ENCODE results near the gene HOXB9.
A peak's percentile ranks its signal among the peaks of the same experiment; 100 is the strongest.

HOXB9 gene

DNA sequence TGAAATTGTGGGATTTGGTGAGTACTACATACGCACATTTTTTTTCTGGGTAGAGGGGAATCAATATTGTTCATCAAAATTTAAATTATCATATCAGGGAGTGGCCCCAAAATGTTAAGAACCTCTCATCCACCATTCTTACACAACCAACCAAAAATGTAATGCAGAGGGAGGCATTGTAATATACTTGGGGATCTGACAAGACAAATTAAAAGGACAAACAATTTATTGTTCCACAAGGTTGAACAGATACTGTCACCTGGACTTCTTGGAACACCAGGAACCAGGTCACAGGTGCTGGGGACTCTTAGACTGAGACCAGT is 14.7 kb upstream of the HOXB9 start:
- no peak for DNase-seq (ENCODE audit: low spot score)
- Histone ChIP-seq H3K27me3 (ENCODE audit: insufficient read depth, poor library complexity, severe bottlenecking) (peaks cover 6% of the 10 kb centered on the region), H3K9me3 (ENCODE audit: severe bottlenecking) (no peaks in the 10 kb centered on the region), H3K27ac (ENCODE audit: poor library complexity, severe bottlenecking) (no peak overlapping the region), H3K36me3 (ENCODE audit: low read depth) (no peaks in the 10 kb centered on the region), H3K4me3 (ENCODE audit: severe bottlenecking) (no peak overlapping the region), H3K4me1 (ENCODE audit: insufficient read depth, poor library complexity, severe bottlenecking) (no peaks in the 10 kb centered on the region)
- TF ChIP-seq, protein P1, sequence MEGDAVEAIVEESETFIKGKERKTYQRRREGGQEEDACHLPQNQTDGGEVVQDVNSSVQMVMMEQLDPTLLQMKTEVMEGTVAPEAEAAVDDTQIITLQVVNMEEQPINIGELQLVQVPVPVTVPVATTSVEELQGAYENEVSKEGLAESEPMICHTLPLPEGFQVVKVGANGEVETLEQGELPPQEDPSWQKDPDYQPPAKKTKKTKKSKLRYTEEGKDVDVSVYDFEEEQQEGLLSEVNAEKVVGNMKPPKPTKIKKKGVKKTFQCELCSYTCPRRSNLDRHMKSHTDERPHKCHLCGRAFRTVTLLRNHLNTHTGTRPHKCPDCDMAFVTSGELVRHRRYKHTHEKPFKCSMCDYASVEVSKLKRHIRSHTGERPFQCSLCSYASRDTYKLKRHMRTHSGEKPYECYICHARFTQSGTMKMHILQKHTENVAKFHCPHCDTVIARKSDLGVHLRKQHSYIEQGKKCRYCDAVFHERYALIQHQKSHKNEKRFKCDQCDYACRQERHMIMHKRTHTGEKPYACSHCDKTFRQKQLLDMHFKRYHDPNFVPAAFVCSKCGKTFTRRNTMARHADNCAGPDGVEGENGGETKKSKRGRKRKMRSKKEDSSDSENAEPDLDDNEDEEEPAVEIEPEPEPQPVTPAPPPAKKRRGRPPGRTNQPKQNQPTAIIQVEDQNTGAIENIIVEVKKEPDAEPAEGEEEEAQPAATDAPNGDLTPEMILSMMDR (IDR thresholded peaks at IDR 0.05; ENCODE audit: poor library complexity, severe bottlenecking), result no peak
- no peak for ATAC-seq (ENCODE audit: low read depth)

DNA sequence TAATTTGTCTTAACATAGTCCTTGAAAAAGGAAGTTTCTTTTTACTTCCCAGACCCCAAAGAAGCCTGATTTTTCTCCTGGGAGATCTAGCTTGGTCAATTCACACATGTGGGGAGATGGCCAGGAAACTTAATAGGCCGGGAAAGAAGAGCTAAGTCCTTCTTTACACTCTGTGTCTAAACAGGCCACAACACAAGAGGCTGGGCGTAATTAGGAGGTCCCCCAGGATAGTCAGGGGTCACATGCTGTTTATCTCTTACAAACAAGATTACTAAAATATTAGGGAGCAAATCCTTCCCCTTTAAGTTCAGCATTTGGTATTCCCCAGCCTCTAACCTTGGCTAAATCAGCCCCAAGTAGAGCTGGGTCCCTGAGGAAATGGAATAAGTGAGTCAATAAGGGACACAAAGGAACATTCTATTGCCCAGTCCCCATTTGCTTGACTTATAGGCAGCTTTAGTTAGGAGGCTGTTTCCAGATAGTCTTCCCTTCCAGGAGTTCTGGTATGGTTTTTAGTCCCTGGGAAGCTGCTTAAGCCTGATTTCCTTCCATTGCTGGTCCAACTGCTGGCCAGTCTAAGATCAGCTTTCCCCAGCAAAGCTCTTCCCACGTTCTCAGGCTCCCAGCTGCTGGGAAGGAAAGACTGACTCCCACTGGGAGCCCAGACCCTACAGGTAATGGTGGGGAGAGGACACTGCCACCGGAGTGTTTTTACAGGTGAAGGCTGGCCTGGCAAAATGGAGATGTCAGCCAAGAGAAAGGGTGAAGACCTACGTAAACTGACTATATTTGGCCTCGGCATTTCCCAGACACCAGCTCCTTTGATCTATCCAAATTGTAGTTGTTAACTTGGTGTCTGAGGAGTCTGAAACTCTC is 14.1 kb upstream of the HOXB9 start:
- Histone ChIP-seq H3K4me3 (ENCODE audit: severe bottlenecking) (no peak overlapping the region), H3K27ac (ENCODE audit: poor library complexity, severe bottlenecking) (no peak overlapping the region), H3K4me1 (ENCODE audit: insufficient read depth, poor library complexity, severe bottlenecking) (no peaks in the 10 kb centered on the region), H3K36me3 (ENCODE audit: low read depth) (no peaks in the 10 kb centered on the region), H3K9me3 (ENCODE audit: severe bottlenecking) (no peaks in the 10 kb centered on the region), H3K27me3 (ENCODE audit: insufficient read depth, poor library complexity, severe bottlenecking) (no peaks in the 10 kb centered on the region)
- TF ChIP-seq, protein P1 (IDR thresholded peaks at IDR 0.05; ENCODE audit: poor library complexity, severe bottlenecking), result no peak
- ATAC-seq (ENCODE audit: low read depth) (no peak), DNase-seq (ENCODE audit: low spot score) (no peak)

DNA sequence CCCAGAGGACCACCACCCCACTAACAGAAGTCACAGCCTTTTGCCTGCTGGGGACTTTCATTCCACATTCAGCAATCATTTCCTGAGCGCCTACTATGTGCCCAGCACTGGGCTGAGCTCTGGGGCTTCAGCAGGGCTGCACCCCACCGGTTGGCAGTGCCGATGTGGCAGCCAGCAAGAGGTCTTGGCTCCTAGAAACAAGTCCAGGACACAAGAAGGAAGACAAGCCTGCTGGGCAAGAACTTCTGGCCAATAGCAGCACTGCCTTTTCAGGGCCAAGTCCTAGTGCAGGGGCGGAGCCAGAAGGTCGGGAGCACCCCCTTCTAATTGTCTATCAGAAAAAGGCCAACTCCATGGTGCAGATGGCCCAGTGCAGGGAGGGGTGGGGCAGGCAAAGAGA is 13.0 kb upstream of the HOXB9 start:
- H3K27me3 ChIP-seq (ENCODE audit: insufficient read depth, poor library complexity, severe bottlenecking), result peaks cover 6% of the 10 kb centered on the region
- ATAC-seq (ENCODE audit: low read depth), result no peak
- H3K9me3 ChIP-seq (ENCODE audit: severe bottlenecking), result no peaks in the 10 kb centered on the region
- no peaks in the 10 kb centered on the region for H3K36me3 ChIP-seq (ENCODE audit: low read depth)
- no peak overlapping the region for H3K4me3 ChIP-seq (ENCODE audit: severe bottlenecking)
- TF ChIP-seq, protein P1 (IDR thresholded peaks at IDR 0.05; ENCODE audit: poor library complexity, severe bottlenecking), result no peak
- H3K4me1 ChIP-seq (ENCODE audit: insufficient read depth, poor library complexity, severe bottlenecking), result no peaks in the 10 kb centered on the region
- no peak for DNase-seq (ENCODE audit: low spot score)
- no peak overlapping the region for H3K27ac ChIP-seq (ENCODE audit: poor library complexity, severe bottlenecking)

DNA sequence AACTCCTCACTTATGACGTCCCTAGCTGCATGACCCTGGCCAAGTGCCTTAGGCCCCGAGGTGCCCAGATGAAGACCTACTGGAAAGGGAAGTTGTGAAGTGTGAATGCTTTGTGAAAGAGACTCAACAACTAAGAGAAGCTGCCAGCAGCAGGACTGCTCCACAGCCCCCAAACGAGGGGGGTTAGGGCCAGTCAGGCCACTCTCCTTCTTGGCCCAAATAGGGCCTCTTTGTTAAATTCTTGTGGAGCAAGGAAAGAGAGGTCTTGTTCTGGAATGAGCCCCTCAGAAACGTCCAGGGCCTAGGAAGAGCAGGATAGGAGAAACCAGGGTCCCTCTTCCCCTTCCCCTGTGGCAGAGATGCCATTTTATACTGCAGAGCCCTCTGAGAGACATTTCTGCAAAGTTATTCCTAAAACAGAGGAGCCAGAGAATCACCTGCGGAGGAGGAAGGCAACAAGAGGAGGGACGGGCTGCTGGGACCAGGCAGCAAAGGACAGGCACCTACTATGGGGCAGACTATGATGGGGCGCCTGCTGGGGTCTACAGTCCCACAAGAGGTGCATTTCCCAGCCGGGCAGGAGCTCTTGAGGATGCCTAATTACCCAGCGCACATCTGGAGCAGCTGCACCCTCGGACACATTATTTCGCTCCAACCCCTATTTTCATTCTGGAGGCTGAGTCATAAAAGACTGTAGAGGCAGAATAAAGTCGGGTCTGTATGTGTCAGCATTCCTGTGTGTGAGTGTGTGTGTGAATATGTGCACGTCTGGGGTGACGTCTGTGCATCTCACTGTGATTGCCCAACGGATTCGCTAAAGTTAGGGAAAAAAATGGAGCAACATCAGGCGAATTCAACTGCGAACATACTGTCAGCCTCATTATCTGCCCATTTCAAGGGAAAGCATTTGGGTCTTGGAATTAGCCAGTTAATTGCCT is 11.4 kb upstream of the HOXB9 start:
- Histone ChIP-seq H3K4me3 (ENCODE audit: severe bottlenecking) (no peak overlapping the region), H3K36me3 (ENCODE audit: low read depth) (no peaks in the 10 kb centered on the region), H3K27me3 (ENCODE audit: insufficient read depth, poor library complexity, severe bottlenecking) (peaks cover 14% of the 10 kb centered on the region), H3K9me3 (ENCODE audit: severe bottlenecking) (no peaks in the 10 kb centered on the region), H3K27ac (ENCODE audit: poor library complexity, severe bottlenecking) (no peak overlapping the region), H3K4me1 (ENCODE audit: insufficient read depth, poor library complexity, severe bottlenecking) (no peaks in the 10 kb centered on the region)
- TF ChIP-seq, protein P1 (IDR thresholded peaks at IDR 0.05; ENCODE audit: poor library complexity, severe bottlenecking), result no peak
- ATAC-seq (ENCODE audit: low read depth) (peak; percentile 74), DNase-seq (ENCODE audit: low spot score) (no peak)

Data from RWPE2 (cell line).